CD4-positive, alpha-beta T cell treated with Interleukin-2 at 100 ng/mL for 4 hours (primary cell): ENCODE data around the gene KCNJ6.
"Not testable (repeated sequence)": the region's sequence is repeated elsewhere in the genome, so short reads cannot be mapped to it uniquely, and the experiment has no call there.

Source experiments
- DNase-seq: peaks from one replicate; pipeline ENCODE4 v3.0.0-alpha.2; 2020; ENCODE audit warnings: low spot score

Gene KCNJ6

GRCh38 chr21:37769656-37770055 is 146.6 kb downstream of the KCNJ6 start:
- DNase-seq: no peak

- DNase-seq: no peak
These were observed 148.3 kb downstream of the KCNJ6 start for GRCh38 chr21:37767984-37768383.

GRCh38 chr21:37766129-37766528 is 150.1 kb downstream of the KCNJ6 start:
- no peak for DNase-seq

GRCh38 chr21:37765221-37765900 is 150.9 kb downstream of the KCNJ6 start:
- no peak for DNase-seq

- no peak for DNase-seq
These were observed 151.6 kb downstream of the KCNJ6 start for GRCh38 chr21:37764691-37765090.

GRCh38 chr21:37763298-37763697 is 153.0 kb downstream of the KCNJ6 start:
- no peak for DNase-seq

GRCh38 chr21:37762606-37763005 is 153.7 kb downstream of the KCNJ6 start:
- no peak for DNase-seq

GRCh38 chr21:37761406-37761805 is 154.9 kb downstream of the KCNJ6 start:
- not testable (repeated sequence) for DNase-seq

GRCh38 chr21:37759777-37760176 is 156.5 kb downstream of the KCNJ6 start:
- no peak for DNase-seq

GRCh38 chr21:37758982-37759381 is 157.3 kb downstream of the KCNJ6 start:
- DNase-seq: no peak

- no peak for DNase-seq
These were observed 158.5 kb downstream of the KCNJ6 start for GRCh38 chr21:37757606-37758376.

- no peak for DNase-seq
These were observed 163.1 kb downstream of the KCNJ6 start for GRCh38 chr21:37753122-37753599.

- DNase-seq: no peak
These were observed 164.8 kb downstream of the KCNJ6 start for GRCh38 chr21:37751268-37751975.

GRCh38 chr21:37749132-37749531 is 167.1 kb downstream of the KCNJ6 start:
- DNase-seq: no peak

- DNase-seq: no peak
These were observed 167.9 kb downstream of the KCNJ6 start for GRCh38 chr21:37748351-37748750.

GRCh38 chr21:37746849-37747248 is 169.4 kb downstream of the KCNJ6 start:
- DNase-seq: no peak

GRCh38 chr21:37744551-37744950 is 171.7 kb downstream of the KCNJ6 start:
- no peak for DNase-seq

GRCh38 chr21:37742532-37742931 is 173.7 kb downstream of the KCNJ6 start:
- DNase-seq: no peak

- no peak for DNase-seq
These were observed 174.1 kb downstream of the KCNJ6 start for GRCh38 chr21:37742115-37742514.

GRCh38 chr21:37737996-37738395 is 178.3 kb downstream of the KCNJ6 start:
- DNase-seq: no peak

GRCh38 chr21:37737507-37737906 is 178.8 kb downstream of the KCNJ6 start:
- no peak for DNase-seq

- DNase-seq: no peak
These were observed 181.4 kb downstream of the KCNJ6 start for GRCh38 chr21:37734846-37735245.

- DNase-seq: no peak
These were observed 183.3 kb downstream of the KCNJ6 start for GRCh38 chr21:37732927-37733326.
